GF-D8 (cell line): Measurements from ENCODE around the gene CPLX1.

Experiments
- DNase-seq: peaks from one replicate; lab custom pipeline; 2025; lab: John Stamatoyannopoulos, UW

CPLX1 gene

DNA sequence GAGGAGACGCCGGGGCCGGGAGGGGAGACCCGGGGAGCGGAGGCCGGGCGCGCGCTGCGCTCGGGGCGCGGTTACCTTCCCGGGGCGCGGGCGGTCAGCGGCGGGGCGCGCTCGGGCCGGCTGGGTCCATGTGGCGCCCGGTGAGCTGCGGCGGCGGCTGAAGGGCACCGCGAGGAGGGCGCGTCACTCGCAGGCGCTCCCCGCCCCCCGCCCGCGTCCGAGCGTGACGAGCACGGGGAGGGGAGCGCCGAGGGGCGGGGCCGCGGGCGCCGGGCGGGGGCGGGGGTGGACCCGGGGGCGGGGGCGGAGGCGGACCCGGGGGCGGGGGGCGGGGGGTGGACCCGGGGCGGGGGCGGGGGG lies at the start of gene CPLX1:
TSS of gene CPLX1 (minus strand) at position 159 of the 360 bp plus-strand sequence. CDS start 1,607 bp downstream, outside the sequence.
- DNase-seq = no peak

DNA sequence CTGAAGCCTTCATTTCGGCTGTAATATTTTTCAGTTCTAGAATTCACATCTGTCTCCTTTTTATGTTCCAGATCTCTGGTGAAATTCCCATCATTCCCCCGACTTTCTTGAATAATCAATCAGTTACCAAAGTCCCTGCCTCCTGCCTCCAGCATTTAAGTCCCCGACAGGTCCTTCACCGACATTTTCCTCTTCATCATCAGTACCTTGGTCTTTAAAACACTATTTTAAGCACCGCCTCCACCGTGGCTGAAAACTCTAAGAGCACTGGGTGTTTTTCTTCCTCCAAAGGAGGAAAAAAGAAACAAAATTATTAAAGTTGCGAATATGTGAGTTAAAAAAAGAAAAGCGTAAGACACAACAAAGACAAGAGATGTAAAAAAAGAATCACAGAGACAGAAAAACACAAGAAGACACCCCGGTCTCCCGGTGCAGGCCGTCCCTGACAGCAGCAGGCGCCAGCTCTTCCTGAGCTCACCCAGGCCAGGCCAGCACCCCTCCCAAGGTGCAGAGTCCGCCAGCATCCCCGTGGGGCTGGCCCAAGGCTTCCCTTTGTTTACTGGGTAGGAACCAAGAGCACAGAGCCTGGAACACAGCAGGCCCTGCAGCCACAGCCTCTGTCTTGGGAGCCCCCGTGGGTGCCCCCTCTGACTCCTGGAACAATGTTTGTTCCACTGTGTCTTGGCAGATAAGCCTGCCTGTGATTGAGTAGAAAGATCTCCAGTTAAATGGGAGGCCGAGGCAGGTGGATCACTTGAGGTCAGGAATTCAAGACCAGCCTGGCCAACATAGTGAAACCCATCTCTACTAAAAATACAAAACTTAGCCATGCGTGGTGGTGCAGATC lies 49.3 kb upstream of the CPLX1 start:
- DNase-seq = no peak

DNA sequence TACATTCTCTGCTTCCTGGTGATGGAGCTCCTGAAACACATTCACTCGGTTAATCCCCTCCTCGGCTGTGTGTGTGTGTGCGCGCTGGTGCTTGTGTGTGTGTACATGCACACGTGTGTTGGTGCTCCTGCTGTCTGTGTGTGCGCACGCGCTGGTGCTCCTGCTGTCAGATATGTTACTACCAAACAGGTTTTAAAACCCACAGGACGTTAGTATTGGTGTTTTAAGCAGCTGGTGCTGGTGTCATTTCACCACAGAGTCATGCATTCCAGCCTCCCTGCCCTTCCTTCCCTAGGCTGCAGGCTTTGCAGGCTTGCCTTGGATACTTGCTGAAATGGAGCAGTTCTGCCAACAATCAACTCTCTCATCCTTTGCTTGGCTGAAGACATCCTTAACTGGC lies 48.1 kb upstream of the CPLX1 start:
- DNase-seq = no peak

- no peak for DNase-seq
These were observed 46.5 kb upstream of the CPLX1 start for GRCh38 chr4:872241-872981.

DNA sequence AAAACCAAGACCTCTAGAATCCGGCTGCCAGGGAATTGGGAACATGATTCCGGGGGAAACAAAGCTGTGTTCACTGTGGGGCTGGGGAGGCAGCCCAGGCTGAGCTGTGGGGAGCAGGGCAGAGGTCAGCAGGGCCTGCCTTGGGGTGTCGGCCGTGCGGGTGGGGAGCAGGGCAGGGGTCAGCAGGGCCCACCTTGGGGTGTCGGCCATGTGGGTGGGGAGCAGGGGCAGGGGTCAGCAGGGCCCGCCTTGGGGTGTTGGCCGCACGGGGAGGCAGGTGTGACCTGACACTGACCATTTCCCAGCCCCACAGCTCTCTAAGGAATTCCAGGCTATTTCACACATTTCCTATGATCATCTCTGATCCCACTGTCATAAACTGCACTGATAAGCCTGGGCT lies 45.6 kb upstream of the CPLX1 start:
- DNase-seq = no peak

GRCh38 chr4:870951-871350 lies 45.0 kb upstream of the CPLX1 start:
- no peak for DNase-seq

DNA sequence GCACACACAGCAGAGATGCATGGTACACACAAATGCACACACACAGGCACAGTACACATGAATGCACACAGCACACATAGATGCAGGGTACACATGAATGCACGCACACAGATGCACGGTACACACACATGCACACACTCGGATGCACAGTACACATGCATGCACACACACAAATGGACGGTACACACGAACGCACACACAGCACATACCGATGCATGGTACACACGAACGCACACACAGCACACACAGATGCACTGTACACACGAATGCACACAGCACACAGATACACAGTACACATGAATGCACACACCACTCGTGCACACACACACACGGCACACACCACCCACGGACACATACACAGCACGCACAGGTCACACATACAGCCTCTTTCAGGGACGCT lies 43.8 kb upstream of the CPLX1 start:
- no peak for DNase-seq

GRCh38 chr4:868421-868820 lies 42.5 kb upstream of the CPLX1 start:
- DNase-seq = no peak

GRCh38 chr4:867526-868250 lies 41.8 kb upstream of the CPLX1 start:
- no peak for DNase-seq

- DNase-seq = no peak
These were observed 40.9 kb upstream of the CPLX1 start for GRCh38 chr4:866761-867390.

- no peak for DNase-seq
These were observed 40.3 kb upstream of the CPLX1 start for GRCh38 chr4:866068-866760.

DNA sequence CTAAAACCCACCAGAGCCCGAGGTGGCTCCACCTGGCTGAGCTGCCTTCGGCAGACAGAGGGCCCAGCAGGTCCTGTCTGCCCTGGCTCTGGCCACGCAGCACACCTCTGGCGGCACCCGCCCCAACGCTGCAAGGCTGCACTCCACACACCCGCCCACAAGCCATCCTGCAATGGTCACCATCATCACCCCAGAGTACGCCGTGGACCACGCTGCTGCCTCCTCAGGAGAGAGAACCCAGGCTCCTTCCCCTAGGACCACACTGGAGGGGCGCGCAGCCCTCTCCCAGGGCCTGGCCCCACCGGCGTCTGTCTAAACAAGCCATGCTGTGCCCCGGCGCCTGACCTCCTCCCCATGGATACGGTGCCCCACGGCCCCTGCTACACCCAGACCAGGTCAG lies 39.6 kb upstream of the CPLX1 start:
- no peak for DNase-seq

DNA sequence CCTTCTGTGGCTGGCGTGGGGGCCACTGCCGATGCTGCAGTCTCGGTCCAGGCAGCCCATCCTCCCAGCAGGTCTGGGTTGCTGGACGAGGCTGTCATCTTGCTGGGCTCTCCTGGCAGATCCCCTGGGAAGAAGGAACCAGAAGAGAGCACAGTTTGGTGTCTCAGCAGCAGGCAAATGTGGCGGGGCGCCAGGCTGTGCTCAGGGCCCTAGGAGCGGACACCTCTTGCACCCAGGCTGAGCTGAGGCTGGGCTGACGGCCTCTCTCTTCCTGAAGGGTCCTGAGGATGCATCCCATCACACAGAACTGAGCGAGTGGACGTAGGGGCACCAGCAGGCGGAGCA lies 39.2 kb upstream of the CPLX1 start:
- no peak for DNase-seq

DNA sequence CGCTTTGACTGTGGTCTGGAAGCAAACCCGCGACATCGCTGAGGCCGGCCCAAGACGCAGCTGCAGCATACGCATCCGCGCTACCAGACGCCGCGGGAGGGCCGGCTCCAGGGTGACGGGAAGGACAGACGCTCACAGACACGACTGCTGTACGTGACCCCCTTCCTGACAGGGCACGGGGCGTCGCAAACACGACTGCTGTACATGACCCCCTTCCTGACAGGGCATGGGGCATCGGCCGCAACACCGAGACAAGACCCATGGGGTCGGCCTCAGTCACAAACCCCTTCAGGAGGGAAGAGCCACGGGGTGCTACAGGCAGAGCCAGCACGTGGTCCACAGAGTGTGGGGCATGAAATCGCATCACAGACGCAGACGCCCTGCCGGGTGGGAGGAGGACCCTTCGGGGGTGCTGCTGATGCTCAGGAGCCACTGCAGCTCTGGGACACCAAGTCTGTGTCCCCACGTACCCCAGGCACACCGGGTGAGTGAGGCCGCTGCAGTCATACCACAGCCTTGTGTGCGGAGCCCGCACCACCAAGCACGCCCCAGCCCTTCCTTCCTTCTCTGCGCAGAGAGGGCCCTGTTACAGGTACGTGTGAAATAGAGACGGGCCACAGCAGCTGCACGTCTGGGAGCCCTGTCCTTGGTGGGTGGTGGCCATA lies 38.7 kb upstream of the CPLX1 start:
- no peak for DNase-seq

DNA sequence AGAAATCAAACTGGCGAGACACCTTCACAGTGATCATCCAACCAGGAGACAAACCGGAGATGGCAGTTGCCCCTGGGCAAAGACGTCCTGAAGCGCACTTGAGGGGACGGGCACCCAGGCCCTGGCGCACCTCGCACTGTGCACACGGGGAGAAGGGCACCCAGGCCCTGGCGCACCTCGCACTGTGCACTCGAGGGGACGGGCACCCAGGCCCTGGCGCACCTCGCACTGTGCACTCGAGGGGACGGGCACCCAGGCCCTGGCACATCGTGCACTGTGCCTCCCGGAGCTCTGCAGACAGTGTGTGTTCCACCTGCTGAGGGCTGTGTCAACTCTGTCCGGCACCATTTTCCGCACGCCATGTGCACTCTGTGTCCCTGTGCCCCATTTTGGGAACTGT lies 34.6 kb upstream of the CPLX1 start:
- no peak for DNase-seq

- DNase-seq = no peak
These were observed 33.6 kb upstream of the CPLX1 start for GRCh38 chr4:859496-859895.

DNA sequence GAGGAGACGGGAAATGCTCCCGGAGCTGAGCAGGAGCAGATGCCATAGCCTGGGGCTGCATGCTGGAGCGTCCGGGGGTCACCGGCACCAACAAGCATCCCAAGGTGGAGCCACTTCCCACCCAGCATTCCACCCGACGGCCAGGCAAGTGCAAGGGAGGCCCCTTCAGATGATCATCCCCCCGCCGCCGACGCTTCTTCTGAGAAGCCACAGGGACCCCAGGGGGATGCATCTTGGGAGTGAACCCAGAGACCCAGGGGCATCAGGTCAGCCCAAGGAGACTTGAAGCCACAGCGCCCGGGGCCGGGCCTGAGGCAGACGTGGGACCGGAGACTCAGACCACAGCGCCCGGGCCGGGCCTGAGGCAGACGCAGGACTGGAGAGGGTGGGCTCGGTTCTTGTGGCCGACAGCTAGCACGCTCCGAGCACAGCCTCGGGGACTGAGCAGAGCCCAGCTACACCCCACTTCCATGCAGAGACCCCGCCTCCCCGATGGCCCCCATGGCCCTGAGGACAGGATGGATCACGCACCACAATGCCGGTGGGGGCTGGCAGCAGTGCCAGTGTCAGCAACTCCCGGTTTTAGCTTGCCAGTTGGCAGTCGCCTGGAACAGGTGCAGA lies 33.0 kb upstream of the CPLX1 start:
- DNase-seq = no peak

DNA sequence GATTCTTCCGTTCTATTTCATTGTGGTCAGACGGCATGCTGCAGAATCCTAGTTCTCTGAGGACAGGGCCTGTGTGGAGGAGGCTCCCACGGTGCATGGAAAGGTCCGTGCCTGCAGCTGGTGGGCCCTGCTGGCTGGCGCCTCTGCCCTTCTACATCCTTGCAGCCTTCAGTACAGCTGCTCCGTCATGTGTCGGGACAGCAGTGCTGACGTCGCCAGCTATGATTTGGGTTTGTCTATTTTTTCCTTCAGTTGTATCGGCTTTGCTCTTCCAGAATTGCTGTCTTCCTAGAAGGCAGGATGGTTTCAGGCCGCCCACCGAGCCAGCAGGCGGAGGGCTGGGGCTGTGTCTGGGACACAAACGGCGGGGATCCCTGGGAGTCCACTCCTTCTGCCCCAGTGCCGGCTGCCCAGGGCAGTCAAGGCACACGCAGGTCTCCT lies 32.1 kb upstream of the CPLX1 start:
- no peak for DNase-seq

- no peak for DNase-seq
These were observed 31.5 kb upstream of the CPLX1 start for GRCh38 chr4:857461-857860.

- DNase-seq = no peak
These were observed 30.4 kb upstream of the CPLX1 start for GRCh38 chr4:856225-856901.
